ENCODE results near the gene ZNF524. TPM values are rescaled to one million over a fixed set of nuclear protein-coding genes. Genes with fewer than 3 reads are reported as not detected.

Gene ZNF524
- polyA plus RNA-seq, 1 of the 3 experiments (the other 2 are of a cell fraction): 7.3 TPM

GRCh38 chr19:55599468-55599841, 633 bp upstream of the ZNF524 start, which contains the start of gene FIZ1 (continued):
- TF ChIP-seq USF1 (IDR thresholded peaks at IDR 0.05; ENCODE audit: borderline replicate concordance, low read depth) (no peak), YY1 (IDR thresholded peaks at IDR 0.05; ENCODE audit: low read depth) (peak; percentile 97), JUND (IDR thresholded peaks at IDR 0.05) (no peak), FOXJ3 (CRISPR knock-in tag; IDR thresholded peaks at IDR 0.05) (no peak), MXI1 (IDR thresholded peaks at IDR 0.05; ENCODE audit: low read depth, low read length) (peak; percentile 52; the same call in 1 of the 2 replicates), EP300 (IDR thresholded peaks at IDR 0.05; ENCODE audit: borderline replicate concordance in 1 of 2, low read depth in 1 of 2, low read length in 1 of 2) (peak in 1 of 2 experiments; percentile 21; a peak in 1 of 4 replicates), GATA2 (CRISPR knock-in tag; IDR thresholded peaks at IDR 0.05) (no peak), ZBTB33 (IDR thresholded peaks at IDR 0.05; ENCODE audit: borderline replicate concordance, low read depth) (no peak), CHD2 (IDR thresholded peaks at IDR 0.05; ENCODE audit: low read length, partially characterized antibody) (peak; percentile 92), FOXM1 (IDR thresholded peaks at IDR 0.05; ENCODE audit: low read depth) (no peak), CTCF (IDR thresholded peaks at IDR 0.05) (no peak), NRF1 (IDR thresholded peaks at IDR 0.05; ENCODE audit: low read depth, low read length) (no peak), EZH2phosphoT487 (IDR thresholded peaks at IDR 0.05; ENCODE audit: borderline replicate concordance, low read depth) (no peak), SIN3A (IDR thresholded peaks at IDR 0.05; ENCODE audit: borderline replicate concordance, low read depth, low read length) (no peak), SMC3 (IDR thresholded peaks at IDR 0.05; ENCODE audit: low read depth, low read length) (no peak), RCOR1 (IDR thresholded peaks at IDR 0.05; ENCODE audit: low read length) (no peak)

GRCh38 chr19:55600662-55601028, 557 bp downstream of the ZNF524 start:
- Histone ChIP-seq H3K9me2 (no peaks in the 10 kb centered on the region), H3K36me3 (replicated peaks in 1 of 2; ENCODE audit: control insufficient read depth in 1 of 2, insufficient read depth in 2 of 2, low read length in 1 of 2) (peaks cover 14% of the 10 kb centered on the region in 2 experiments), H3K4me2 (peak overlapping the region; percentile 94), H3K27ac (ENCODE audit: low read depth in 2 of 2, low read length in 1 of 2) (peak overlapping the region; percentile 98 to 99), H3K79me2 (ENCODE audit: insufficient read depth) (peaks cover 20% of the 10 kb centered on the region), H2AFZ (ENCODE audit: low read depth) (peak overlapping the region; percentile 32; the same call in 1 of the 2 replicates), H3K9me3 (no peaks in the 10 kb centered on the region), H3K4me1 (ENCODE audit: control insufficient read depth in 1 of 2, insufficient read depth in 2 of 2, low read depth in 1 of 2, low read length in 1 of 2) (peaks cover 9 to 17% of the 10 kb centered on the region in 2 experiments; a peak in 3 of 4 replicates), H4K20me1 (ENCODE audit: insufficient read depth) (no peaks in the 10 kb centered on the region), H3F3A (replicated peaks; ENCODE audit: insufficient read depth) (peaks cover 26% of the 10 kb centered on the region), H3K9ac (peak overlapping the region; percentile 99), H3K27me3 (ENCODE audit: insufficient read depth) (no peaks in the 10 kb centered on the region), H3K4me3 (ENCODE audit: low read depth in 2 of 2, low read length in 1 of 2) (peak overlapping the region; percentile 67 to 91)
- ChIA-PET POLR2A (interaction anchor here (0.8 to 2.1 kb wide), 7 partner anchors 20 to 124 kb away, joined by 3 to 7 read pairs (median 4); partner anchors contain the start of genes NAT14, U2AF2, ZNF579 and ZNF628), CTCF (interaction anchor here (1.2 to 1.8 kb wide), 4 partner anchors 32 to 460 kb away, joined by 3 to 5 read pairs (median 4); partner anchors contain the start of gene ZNF628)
- 12% methylated on average over 6 of the region's 15 CpGs for WGBS (ENCODE audit: low lambda C conversion rate)
- no peak for TF ChIP-seq NFIC (IDR thresholded peaks at IDR 0.05; ENCODE audit: borderline replicate concordance)
- peak; percentile 60; the same call in 1 of the 2 replicates for TF ChIP-seq POLR2AphosphoS5 (IDR thresholded peaks at IDR 0.05; ENCODE audit: low read depth, low read length)
- no peak for DNase-seq
